HG03103 (cell line): ENCODE results near the gene SCUBE1.

Experiments used
- ATAC-seq: cut with Tn5 transposase; IDR thresholded peaks from one replicate; pipeline ENCODE4 v1.9.1; 2021; ENCODE audit warnings: low read depth; ENCODE audit not compliant: unreplicated experiment

The SCUBE1 gene

DNA sequence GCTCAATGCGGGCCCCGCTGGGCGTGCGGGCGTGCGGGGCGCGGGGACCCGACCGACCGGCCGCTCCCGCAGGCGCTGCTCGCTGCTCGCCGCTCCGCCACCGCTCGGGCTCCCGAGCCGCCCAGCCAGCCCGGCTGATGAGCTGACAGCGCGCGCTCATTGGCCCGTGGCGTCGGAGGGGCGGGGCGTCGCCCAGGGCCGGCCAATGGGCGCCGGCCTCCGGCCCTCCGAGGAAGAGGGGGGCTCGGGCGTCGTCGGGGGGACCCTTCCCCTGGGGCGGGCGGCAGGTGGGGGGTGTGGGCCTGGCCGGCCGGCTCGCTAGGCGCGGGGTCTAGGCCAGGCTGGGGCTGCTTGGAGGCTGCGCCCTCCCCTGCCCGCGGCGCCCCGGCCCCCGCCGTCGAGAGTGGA, at the start of gene SCUBE1:
SCUBE1 (minus strand) TSS at position 111 of the 408 bp plus-strand sequence. CDS start 111 bp downstream, outside the sequence.
- ATAC-seq, result no peak

DNA sequence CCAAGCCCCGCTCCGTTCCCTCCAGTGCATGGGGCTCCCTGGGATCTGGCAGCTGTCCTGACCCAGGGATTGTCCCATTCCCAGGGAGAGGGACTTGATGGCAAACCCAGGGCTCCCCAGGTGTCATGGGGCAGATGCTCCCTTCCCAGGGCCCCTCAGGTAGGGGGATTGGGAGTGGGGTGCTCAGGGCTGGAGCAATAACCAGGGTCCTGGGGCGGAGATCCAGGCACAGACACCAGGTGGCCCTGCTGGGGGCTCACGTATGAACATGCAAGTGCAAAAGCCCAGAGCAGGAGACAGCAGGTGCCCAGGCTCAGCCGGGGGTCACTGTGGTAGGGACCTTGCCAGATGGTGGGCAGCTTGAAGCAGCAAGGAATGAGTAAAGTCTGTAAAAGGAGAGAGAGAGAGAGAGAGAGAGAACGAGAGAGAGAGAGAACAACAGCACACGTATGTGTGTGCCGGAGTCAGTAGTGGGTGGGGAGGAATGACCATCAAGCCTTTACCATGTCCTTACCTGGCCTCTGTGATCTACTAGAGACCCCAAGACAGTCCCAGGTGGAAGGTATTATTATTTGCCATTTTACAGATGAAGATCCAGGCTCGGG, 49.3 kb upstream of the SCUBE1 start:
- no peak for ATAC-seq

DNA sequence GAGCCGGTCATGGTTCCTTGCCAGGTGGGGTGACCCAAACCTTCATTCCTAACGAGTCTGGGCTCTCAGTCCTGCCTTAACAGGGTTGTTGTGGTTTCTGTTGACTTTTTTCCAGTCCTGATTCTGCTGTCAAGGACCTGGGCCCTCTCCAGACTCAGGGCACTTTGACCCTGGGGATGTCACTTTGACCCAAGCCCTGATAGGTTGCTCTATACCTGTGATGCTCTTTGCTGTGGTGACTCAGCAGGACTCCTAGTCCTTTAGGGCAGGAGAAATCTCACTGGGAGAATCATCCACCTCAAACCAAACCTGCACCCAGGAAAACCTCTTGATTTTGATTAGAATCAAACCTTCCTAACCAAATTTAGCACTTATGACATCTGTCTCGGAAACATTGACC, 48.1 kb upstream of the SCUBE1 start:
- ATAC-seq, result no peak

DNA sequence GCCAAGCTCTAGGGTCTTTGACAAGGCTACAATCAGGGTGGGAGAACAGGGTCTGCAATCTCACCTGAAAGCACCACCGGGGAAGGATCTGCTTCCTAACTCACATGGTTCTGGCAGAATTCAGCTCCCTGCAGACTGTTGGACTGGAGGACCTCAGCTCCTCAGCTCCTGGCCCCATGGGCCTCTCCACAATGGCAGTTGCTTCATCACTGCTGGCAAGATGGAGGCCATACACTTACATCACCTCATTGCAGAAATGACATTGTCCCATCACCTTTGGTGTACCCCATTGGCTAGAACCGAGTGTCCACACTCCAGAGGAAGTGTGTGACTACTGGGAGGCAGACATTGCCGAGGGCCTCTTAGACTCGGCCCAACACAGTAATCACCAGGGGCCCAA, 47.7 kb upstream of the SCUBE1 start:
- no peak for ATAC-seq

DNA sequence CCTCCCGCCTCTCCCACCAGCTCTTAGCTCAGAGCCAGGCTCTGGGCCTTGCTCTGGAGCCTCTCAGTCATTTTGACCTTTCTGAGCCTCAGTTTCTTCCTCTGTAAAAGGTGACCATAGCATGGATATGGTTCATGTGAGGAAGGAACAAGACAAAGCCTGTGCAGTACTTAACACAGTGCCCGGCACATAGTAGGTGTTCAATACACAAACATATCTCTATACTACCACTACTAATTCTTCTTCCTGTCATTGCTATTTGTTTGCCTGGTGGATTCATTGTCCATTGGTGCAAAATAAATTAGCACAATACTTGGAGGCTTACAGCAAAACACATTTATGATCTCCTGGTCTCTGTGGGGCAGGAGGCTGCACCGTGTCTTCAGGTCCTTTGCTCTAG, 47.0 kb upstream of the SCUBE1 start:
- no peak for ATAC-seq

DNA sequence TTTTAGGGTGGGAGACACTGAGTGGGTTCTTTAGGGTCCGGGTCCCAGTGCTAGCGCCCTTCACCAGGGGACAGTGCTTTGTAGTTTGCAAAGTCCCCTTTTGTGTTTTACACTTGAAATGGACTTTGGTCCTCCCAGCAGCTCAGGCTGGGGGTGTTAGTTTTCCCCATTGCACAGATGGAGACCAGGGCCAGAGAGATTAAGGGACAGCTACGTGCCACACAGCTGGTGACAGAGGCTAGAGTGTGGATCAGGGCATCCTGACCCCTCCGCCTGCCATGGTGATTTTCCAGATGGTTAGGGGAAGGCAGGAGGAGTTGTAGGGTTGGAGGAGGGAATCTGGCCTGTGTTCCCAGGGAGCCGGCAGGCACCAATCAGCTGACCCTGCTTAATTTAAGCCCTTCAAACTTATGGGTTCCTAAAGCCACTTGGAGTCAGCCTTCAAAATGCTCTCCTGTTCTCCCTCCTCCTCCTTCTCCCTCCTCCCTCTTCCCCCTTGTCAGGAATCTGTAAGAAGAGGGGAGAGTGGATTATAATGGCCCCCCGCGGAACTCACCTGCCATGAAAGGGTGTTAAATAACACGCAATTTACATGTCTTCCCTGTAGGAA, 46.2 kb upstream of the SCUBE1 start:
- ATAC-seq, result no peak

DNA sequence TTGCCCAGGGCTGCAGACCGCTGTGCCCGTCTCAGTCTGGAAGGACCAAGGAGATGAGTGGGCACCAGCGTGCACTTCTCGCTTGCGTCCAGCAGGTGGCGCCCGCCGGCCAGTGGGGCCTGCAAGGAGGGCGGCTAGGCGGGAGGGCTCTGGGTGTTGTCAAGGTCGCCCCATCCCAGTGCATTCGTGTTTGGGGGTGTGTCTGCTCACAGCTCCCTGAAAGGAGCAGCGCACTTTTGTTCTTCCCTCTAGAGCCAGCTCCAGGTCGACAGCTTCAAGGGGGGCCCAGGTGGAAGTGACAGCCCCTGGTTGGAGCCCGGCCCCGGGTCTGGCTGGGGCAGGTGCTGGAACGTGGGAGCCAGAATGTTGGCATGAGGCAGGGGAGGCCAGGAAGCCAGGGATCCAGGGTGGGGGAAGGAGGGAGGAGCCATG, 45.3 kb upstream of the SCUBE1 start:
- ATAC-seq, result no peak

DNA sequence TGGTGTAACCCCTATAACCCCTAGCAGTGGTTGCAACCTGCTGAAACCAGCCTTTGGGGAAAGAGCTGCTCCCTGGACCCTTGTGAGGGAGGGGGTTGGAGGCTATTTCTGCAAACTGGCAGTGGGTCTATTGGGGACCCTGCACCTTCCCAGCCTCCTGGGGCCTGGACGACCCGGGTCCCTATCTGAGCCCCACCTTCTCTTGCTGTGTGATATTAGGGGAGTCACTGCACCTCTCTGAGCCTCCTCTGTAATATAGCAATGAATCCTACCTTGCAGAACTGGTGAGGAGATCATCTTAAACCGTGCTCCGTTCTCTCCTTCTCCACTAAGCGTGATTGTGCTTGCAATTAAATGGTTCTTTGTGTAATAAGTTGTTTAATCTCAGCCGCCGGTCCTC, 44.6 kb upstream of the SCUBE1 start:
- ATAC-seq, result no peak

DNA sequence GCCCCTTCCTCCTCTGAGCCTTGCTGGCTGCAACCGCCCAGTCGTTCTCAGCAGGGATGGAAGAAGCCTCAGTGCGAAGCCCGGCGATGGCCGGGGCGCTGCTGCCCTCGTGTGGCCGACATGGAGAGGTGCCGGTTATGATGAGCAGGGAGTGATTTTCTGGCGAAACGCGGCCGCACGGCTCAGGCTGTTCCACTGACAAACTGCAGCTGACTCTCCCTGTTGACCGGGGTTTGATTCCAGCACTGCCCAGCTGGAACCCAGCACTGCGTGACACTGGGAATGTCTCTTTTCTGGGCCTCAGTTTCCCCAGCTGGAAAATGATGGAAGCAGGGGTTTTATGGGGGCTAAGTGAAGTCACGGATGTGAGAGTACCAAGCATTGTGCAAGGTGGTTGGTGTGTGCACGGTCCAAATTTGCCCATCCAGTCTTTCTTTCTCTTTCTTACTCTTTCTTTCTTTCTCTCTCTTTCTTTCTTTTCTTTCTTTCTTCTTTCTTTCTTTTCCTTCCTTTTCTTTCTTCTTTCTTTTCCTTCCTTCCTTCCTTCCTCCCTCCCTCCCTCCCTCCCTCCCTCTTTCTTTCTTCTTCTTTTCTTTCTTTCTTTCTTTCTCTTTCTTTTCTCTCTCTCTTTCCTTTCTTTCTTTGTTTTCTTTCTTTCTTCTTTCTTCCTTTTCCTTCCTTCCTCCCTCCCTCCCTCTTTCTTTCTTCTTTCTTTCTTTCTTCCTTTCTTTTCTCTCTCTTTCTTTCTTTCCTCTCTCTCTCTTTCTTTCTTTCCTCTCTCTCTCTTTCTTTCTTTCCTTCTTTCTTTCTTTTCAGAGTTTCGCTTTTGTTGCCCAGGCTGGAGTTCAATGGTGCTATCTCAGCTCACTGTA, 42.8 kb upstream of the SCUBE1 start:
- no peak for ATAC-seq

DNA sequence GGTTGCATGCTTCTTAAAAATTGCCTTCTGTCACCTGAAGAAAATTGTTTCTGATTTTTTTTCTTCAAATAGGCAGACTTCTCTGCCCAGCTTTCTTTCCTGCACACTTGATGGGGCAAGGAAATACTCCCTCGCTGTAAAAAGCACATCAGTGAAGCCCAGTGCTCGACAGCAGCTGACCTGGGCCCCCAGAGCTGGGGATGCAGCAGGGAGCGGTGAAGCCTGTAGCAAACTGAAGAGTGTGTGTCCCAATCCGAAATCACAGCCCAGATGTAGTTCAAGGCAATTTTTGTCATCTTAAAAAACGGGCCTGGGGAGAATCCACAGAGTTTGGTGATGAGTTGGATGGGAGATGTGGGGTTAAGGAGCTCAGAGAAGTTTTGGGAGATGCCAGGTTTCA, 41.7 kb upstream of the SCUBE1 start:
- no peak for ATAC-seq

DNA sequence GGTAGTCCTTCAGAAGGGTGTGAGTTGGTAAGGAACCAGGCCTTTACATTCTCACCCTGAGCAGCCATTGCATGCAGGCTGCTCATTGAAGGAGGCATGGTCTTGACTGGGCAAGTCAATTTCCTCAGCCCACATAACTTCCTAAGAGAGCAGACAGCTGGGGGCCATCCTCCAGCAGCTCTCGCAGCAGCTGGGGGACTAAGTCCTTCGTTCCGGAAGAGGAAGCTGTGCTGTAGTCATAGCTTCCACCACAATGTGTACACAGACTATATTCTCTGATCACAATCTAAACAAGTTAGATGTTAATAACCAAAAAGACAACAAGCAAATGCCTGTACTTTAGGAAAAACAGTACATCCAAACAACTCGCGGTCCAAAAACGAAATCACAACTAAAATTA, 38.5 kb upstream of the SCUBE1 start:
- no peak for ATAC-seq

DNA sequence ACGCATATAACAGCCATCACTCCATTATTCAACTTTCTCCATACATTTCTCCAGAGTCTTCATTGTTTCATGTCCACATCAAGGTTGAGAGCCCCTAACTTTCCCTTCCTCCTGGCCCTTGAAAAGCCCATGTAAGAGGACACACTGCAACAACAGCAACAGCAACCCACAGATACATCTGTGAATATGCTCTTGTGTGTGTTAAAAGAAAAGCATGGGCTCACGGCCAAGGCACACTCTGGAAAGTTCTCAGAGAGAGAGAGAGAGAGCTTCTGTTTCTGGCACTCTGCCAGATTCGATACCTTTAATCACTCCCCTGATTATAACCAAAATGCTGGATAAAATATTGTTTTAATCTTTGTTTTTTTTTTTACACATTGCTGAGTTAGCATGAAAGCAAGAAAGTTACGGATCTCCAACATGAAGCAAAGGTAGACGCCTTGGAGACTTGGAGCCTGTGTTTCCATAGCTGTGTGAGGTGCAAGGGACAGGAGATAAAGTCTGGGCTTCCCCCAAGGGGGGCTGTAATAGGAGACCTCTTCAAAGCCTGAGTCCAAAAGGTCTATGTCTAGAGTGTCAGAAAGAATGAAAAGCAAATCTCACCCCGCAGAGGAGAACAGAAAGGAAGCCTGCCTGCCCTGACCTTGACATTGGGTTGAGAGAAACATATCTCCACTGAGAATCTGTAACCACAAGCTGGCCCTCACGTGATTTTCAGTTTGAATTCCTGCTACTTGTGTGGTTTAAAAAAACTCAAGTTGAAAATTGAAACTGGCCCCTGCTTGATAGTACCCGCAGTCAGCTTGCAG, 34.9 kb upstream of the SCUBE1 start:
- ATAC-seq, result no peak

DNA sequence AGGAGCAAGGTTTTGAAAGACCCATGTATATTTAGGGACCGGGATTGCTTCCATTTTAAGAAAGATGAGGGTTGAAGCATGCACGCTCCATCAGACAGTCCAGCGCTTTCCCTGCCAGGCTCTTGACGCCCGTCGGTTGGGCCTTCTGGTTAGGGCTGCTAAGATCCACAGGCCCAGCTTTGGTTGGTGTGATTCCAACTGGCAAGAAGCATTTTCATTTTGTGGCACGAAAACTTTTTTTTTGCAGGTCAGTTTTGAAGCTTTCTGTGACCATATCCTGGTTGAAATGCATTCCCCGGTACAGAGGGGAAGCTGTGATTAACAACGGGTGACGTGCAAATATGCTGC, 34.4 kb upstream of the SCUBE1 start:
- no peak for ATAC-seq

DNA sequence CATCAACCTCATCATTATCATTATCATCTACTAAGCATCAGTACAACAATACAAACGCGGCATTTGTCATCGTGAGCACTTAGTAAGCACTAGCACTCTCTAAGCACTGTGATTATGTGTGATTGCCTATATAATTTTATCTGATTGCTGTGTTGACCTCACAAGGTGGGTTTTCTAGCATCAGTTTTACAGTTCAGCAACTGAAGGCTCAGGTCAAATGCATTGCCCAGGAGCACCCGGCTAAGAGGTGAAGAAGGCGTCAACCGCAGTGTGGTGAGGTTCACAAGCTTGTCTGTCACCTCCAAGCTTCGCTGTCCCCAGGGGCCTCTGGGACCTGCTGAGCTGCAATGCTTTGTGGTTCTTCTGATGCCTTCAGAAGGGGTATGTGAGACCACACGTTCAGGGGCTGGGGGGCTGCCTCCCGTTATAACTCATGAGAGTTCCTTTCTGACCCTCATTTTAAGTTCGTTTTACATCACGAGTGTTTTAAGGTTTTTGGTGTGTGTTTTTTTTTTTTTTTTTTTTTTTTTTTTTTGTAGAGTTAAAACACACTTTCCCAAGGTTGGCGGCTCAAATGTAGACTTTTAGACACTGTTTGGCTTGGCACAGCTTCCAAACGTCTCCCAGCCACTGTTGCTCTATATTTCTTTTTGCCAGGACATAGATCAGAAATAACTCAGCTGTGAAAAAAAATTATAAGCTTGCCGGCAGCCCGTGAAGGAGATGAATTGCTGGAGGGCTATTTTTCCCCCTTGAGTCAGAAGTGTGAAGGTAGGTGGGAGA, 33.8 kb upstream of the SCUBE1 start:
- ATAC-seq, result no peak

DNA sequence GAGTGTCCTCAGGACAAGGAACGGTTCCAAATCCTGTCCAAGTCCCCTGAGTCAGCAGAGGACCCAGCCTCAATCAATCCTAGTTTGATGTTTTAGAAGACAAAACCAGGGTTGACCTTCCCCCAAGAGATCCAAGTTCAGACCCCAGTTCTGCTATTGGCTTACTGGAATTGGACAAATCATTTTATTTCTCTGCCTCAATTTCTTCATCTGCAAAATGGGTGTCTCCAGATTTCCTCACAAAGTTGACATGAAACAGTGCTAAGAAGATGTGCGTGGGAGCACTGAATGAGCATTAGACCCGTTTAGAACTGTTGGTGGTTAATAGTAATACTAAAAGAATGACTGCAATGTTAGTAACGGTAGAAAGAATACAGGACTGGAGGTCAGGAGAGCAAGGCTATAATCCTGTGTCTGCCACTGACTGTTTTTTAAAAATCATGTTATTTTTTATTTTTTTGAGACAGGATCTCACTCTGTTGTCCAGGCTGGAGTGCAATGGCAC, 32.8 kb upstream of the SCUBE1 start:
- no peak for ATAC-seq

DNA sequence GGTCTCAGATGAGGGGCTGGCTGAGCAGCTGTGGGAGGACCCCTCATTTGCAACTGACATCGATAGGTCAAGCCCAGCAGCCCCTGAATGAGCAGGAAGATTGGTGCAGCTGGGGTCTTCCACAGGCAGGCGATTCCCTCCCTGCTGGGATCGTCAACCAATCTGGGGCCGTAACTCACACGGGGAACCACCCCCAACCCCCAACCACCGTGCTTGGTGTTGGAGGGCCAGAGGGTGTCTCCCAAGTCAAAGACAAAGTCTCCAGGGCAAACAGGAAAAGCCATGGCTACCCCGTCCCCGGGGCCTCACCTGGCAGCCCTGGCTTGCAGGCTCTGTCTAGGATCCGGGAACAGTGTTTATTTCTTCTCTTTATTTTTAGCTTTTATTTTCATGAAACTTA, 26.9 kb upstream of the SCUBE1 start:
- no peak for ATAC-seq

DNA sequence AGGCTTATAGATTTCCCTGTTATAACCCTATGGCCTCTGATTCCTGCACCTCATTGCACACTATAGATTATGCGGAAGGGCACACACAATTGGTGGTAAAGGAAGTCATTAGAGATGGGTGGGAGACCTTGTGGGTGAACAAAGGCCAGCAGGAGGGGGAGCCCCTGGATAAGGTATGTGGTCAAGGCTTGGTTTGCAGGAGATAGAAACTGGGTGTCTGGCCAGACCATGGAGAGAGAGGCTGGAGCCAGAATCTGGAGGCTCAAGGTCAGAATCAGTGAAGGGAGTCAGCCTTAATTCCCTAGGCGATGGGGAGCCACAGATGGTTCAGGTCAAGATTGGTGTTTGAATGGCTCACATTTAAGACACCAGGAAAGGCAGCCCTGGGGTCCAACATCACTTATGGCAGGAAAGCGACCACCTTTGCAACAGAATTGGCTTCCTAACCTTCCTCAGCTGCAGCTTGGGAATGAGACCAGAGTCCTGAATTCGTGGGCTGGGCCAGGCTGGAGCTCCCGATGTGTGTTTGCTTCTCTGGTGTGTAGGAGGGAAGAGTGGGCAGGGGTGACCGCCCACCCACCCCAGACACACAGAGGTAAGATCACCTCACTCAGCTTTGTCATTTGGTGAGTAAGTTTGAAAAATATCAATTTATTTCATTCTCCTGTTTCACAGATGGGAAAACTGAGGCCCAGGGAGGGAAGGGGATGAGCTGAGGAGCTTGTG, 22.7 kb upstream of the SCUBE1 start:
- no peak for ATAC-seq

DNA sequence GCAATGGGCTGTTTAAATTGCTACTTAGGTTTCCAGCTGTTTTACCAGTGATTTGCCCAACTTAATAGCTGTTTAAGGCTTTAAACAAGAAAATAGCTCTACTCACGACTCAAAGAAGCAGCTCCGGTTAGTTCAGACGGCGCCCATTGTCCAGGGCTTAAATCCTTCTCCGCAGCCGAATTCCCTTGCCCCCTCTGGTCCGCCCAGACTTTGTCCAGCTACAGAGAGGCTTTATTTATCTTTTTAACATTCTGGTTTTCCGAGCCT, 20.9 kb upstream of the SCUBE1 start:
- no peak for ATAC-seq

DNA sequence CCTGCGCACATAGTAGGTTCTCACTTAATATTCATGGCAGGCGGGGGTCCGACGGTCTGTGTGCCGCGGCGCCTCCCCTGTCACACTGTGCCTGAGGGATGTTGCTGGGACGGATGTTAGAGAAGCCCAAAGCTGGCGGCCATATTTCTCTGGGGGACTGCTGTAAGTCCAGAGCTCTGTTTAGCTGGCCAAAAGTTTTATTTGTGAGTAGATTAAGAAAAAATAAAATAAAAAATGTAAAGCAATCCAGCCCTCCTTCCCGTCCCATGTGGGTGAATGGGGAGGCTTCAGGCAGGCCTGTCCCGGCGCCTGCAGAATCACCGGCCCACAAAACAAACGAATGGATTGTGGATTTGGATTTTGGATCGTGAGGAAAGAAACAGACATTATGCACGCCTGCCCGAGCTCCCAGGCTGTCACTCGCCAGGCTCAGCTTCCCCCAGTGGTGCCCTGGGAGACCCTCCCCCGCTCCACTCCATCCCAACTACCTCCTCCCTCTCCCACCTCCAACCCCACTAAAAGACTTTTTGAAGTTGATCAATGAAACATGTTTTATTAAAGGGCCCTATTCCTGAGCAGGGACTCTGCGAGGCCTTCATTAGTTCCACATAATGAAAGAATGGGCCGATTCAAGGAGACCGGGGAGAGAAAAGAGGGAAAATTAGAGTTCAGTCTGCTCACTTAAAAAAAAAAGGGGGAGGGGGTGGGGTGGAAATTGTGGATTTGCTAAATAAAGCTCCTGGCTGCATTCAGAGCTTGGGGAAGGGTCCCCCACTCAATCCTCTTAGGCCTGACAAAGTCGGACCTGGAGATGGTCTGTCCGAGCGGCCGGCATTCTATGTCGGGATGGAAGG, 20.4 kb upstream of the SCUBE1 start:
- no peak for ATAC-seq
